Subcutaneous adipose tissue (tissue), 4 donors: ENCODE measurements around the gene RGCC. TPM values are rescaled to one million over a fixed set of nuclear protein-coding genes. Genes with fewer than 3 reads are reported as not detected.

Experiments
- CTCF ChIP-seq: fragments of 450-650 bp; IDR thresholded peaks from one replicate; pipeline ENCODE4 v1.5.1; 2016; ENCODE audit warnings: low read depth, mild to moderate bottlenecking, control low read depth, antibody characterized with exemption, moderate library complexity
- total RNA-seq, 4 donors: library from RNA; depleted of rRNA; stranded (reverse); fragments of >200 nt; gene quantifications; one replicate each; pipeline ENCODE4 v1.1.0, GENCODE V29; 2016

Gene RGCC
- 100 to 1,000 TPM; 105 to 259 (median 203) TPM for total RNA-seq

GRCh38 chr13:41456768-41457588 is at the start of gene RGCC:
Gene RGCC (plus strand): TSS chr13:41457550. CDS start chr13:41457708, 158 bp downstream.
- TF ChIP-seq CTCF = no peak

- TF ChIP-seq CTCF = no peak
These were observed 49.2 kb upstream of the RGCC start for GRCh38 chr13:41408121-41408520.

GRCh38 chr13:41408746-41409145 is 48.6 kb upstream of the RGCC start:
- no peak for TF ChIP-seq CTCF

GRCh38 chr13:41409611-41410010 is 47.7 kb upstream of the RGCC start:
- TF ChIP-seq CTCF = no peak

- TF ChIP-seq CTCF = no peak
These were observed 46.3 kb upstream of the RGCC start for GRCh38 chr13:41411060-41411459.

GRCh38 chr13:41411522-41411921 is 45.8 kb upstream of the RGCC start:
- TF ChIP-seq CTCF = no peak

GRCh38 chr13:41413872-41414271 is 43.5 kb upstream of the RGCC start:
- no peak for TF ChIP-seq CTCF
